Karpas-422 (cell line): ENCODE measurements around the gene GUCY2F. TPM values are rescaled to one million over a fixed set of nuclear protein-coding genes. Genes with fewer than 3 reads are reported as not detected.

ENCODE experiments used
- DNase-seq: peaks from one replicate; pipeline ENCODE4 v3.0.0-alpha.2; 2015
- H2AFZ ChIP-seq: fragments of 200-600 bp; sonication (generic); 2 replicates; pipeline ENCODE4 v1.6.1; 2014; ENCODE audit warnings: antibody characterized with exemption, low read length, mixed read lengths
- H3K27ac ChIP-seq: fragments of 200-600 bp; sonication (generic); 2 replicates; pipeline ENCODE4 v1.5.1; 2014; ENCODE audit warnings: mild to moderate bottlenecking, low read length, moderate library complexity
- H3K27me3 ChIP-seq: fragments of 200-600 bp; sonication (generic); 2 replicates; pipeline ENCODE4 v1.6.1; 2014; ENCODE audit warnings: low read length, mixed read lengths
- H3K36me3 ChIP-seq: fragments of 200-600 bp; sonication (generic); 2 replicates; pipeline ENCODE4 v1.6.1; 2014; ENCODE audit warnings: low read length, mixed read lengths; ENCODE audit not compliant: insufficient read depth
- H3K4me1 ChIP-seq: fragments of 200-600 bp; sonication (generic); 2 replicates; pipeline ENCODE4 v1.6.1; 2014; ENCODE audit warnings: mild to moderate bottlenecking, low read length, mixed read lengths
- H3K4me2 ChIP-seq: fragments of 200-600 bp; sonication (generic); 2 replicates; pipeline ENCODE4 v1.6.1; 2014; ENCODE audit warnings: low read length, low read depth, mild to moderate bottlenecking; ENCODE audit not compliant: poor library complexity, severe bottlenecking
- H3K4me3 ChIP-seq: fragments of 200-600 bp; sonication (generic); 2 replicates; pipeline ENCODE4 v1.5.1; 2014; ENCODE audit warnings: mild to moderate bottlenecking, antibody characterized with exemption, low read length, mixed read lengths
- H3K79me2 ChIP-seq: fragments of 200-600 bp; sonication (generic); 2 replicates; pipeline ENCODE4 v1.6.1; 2014; ENCODE audit warnings: mild to moderate bottlenecking, low read length, mixed read lengths
- H3K9ac ChIP-seq: fragments of 200-600 bp; sonication (generic); 2 replicates; pipeline ENCODE4 v1.6.0; 2014; ENCODE audit warnings: low read length
- H3K9me2 ChIP-seq: fragments of 200-600 bp; sonication (generic), shearing (Covaris generic); replicated peaks from 2 replicates; pipeline ENCODE4 v1.6.0; 2014; ENCODE audit warnings: mild to moderate bottlenecking, low read length, moderate library complexity; ENCODE audit not compliant: insufficient read depth
- H3K9me3 ChIP-seq: fragments of 300-700, 200-600 bp; sonication (generic); 2 replicates; pipeline ENCODE4 v1.6.1; 2014; ENCODE audit warnings: low read length, mixed read lengths
- H4K20me1 ChIP-seq: fragments of 200-600 bp; sonication (generic); 2 replicates; pipeline ENCODE4 v1.6.1; 2014; ENCODE audit warnings: mild to moderate bottlenecking, antibody characterized with exemption, low read length, low read depth; ENCODE audit not compliant: insufficient read depth
- total RNA-seq: library from RNA; depleted of rRNA; stranded (reverse); fragments of >200 nt; shearing (Covaris generic); gene quantifications from 2 replicates; pipeline ENCODE4 v1.2.3, GENCODE V29; 2014; ENCODE audit warnings: low replicate concordance

GUCY2F gene
- total RNA-seq, 1 experiment from 2014 or later, result not detected

GRCh38 chrX:109372291-109372690, 109.6 kb downstream of the GUCY2F start:
- no peaks in the 10 kb centered on the region for H3K9me3 ChIP-seq
- H3K4me3 ChIP-seq, result no peak overlapping the region
- H4K20me1 ChIP-seq, result no peaks in the 10 kb centered on the region
- no peak for DNase-seq
- no peak overlapping the region for H3K4me2 ChIP-seq
- no peak overlapping the region for H2AFZ ChIP-seq
- H3K27me3 ChIP-seq, result no peaks in the 10 kb centered on the region
- H3K36me3 ChIP-seq, result no peaks in the 10 kb centered on the region
- no peaks in the 10 kb centered on the region for H3K4me1 ChIP-seq
- no peak overlapping the region for H3K27ac ChIP-seq
- no peaks in the 10 kb centered on the region for H3K9me2 ChIP-seq
- no peak overlapping the region for H3K9ac ChIP-seq
- no peaks in the 10 kb centered on the region for H3K79me2 ChIP-seq

GRCh38 chrX:109362101-109362500, 119.8 kb downstream of the GUCY2F start:
- Histone ChIP-seq H3K36me3 (no peaks in the 10 kb centered on the region), H3K79me2 (no peaks in the 10 kb centered on the region), H3K27ac (no peak overlapping the region), H3K4me2 (no peak overlapping the region), H3K27me3 (no peaks in the 10 kb centered on the region), H2AFZ (no peak overlapping the region), H3K9me3 (no peaks in the 10 kb centered on the region), H3K9ac (no peak overlapping the region), H3K4me1 (no peaks in the 10 kb centered on the region), H3K4me3 (no peak overlapping the region), H3K9me2 (no peaks in the 10 kb centered on the region), H4K20me1 (no peaks in the 10 kb centered on the region)
- no peak for DNase-seq

- no peaks in the 10 kb centered on the region for H3K79me2 ChIP-seq
- no peak overlapping the region for H3K27ac ChIP-seq
- H3K9me2 ChIP-seq, result no peaks in the 10 kb centered on the region
- no peak overlapping the region for H3K9ac ChIP-seq
- no peaks in the 10 kb centered on the region for H3K27me3 ChIP-seq
- no peak overlapping the region for H3K4me3 ChIP-seq
- no peaks in the 10 kb centered on the region for H3K4me1 ChIP-seq
- DNase-seq, result no peak
- H3K4me2 ChIP-seq, result no peak overlapping the region
- H3K36me3 ChIP-seq, result no peaks in the 10 kb centered on the region
- no peaks in the 10 kb centered on the region for H3K9me3 ChIP-seq
- no peak overlapping the region for H2AFZ ChIP-seq
- H4K20me1 ChIP-seq, result no peaks in the 10 kb centered on the region
These were observed 121.6 kb downstream of the GUCY2F start for GRCh38 chrX:109360301-109360700.

- H3K4me3 ChIP-seq, result no peak overlapping the region
These were observed 124.2 kb downstream of the GUCY2F start for GRCh38 chrX:109357706-109358105.

GRCh38 chrX:109356684-109357083, 125.2 kb downstream of the GUCY2F start:
- Histone ChIP-seq H3K9me3 (no peaks in the 10 kb centered on the region), H4K20me1 (no peaks in the 10 kb centered on the region), H2AFZ (no peak overlapping the region), H3K9ac (no peak overlapping the region), H3K4me3 (no peak overlapping the region), H3K27me3 (no peaks in the 10 kb centered on the region), H3K4me1 (no peaks in the 10 kb centered on the region), H3K4me2 (no peak overlapping the region), H3K9me2 (no peaks in the 10 kb centered on the region), H3K36me3 (no peaks in the 10 kb centered on the region), H3K79me2 (no peaks in the 10 kb centered on the region), H3K27ac (no peak overlapping the region)
- no peak for DNase-seq

More at GRCh38 chrX:109357706-109358105, 124.2 kb downstream of the GUCY2F start:
- Histone ChIP-seq H4K20me1 (no peaks in the 10 kb centered on the region), H3K4me2 (no peak overlapping the region), H3K4me1 (no peaks in the 10 kb centered on the region), H3K79me2 (no peaks in the 10 kb centered on the region), H3K36me3 (no peaks in the 10 kb centered on the region), H3K9me3 (no peaks in the 10 kb centered on the region), H3K9ac (no peak overlapping the region), H3K27ac (no peak overlapping the region), H2AFZ (no peak overlapping the region), H3K27me3 (no peaks in the 10 kb centered on the region), H3K9me2 (no peaks in the 10 kb centered on the region)
- DNase-seq, result no peak

GRCh38 chrX:109352066-109352588, 129.8 kb downstream of the GUCY2F start:
- Histone ChIP-seq H3K79me2 (no peaks in the 10 kb centered on the region), H3K9me2 (no peaks in the 10 kb centered on the region), H2AFZ (no peak overlapping the region), H3K4me1 (no peaks in the 10 kb centered on the region), H3K36me3 (no peaks in the 10 kb centered on the region), H3K9ac (no peak overlapping the region), H3K27me3 (no peaks in the 10 kb centered on the region), H4K20me1 (no peaks in the 10 kb centered on the region), H3K4me3 (no peak overlapping the region), H3K27ac (no peak overlapping the region), H3K4me2 (no peak overlapping the region), H3K9me3 (no peaks in the 10 kb centered on the region)
- DNase-seq, result no peak

GRCh38 chrX:109351557-109351956, 130.3 kb downstream of the GUCY2F start:
- no peaks in the 10 kb centered on the region for H4K20me1 ChIP-seq
- H3K27ac ChIP-seq, result no peak overlapping the region
- no peak overlapping the region for H3K4me2 ChIP-seq
- H2AFZ ChIP-seq, result no peak overlapping the region
- no peak overlapping the region for H3K4me3 ChIP-seq
- no peaks in the 10 kb centered on the region for H3K4me1 ChIP-seq
- H3K9me2 ChIP-seq, result no peaks in the 10 kb centered on the region
- H3K36me3 ChIP-seq, result no peaks in the 10 kb centered on the region
- no peaks in the 10 kb centered on the region for H3K27me3 ChIP-seq
- H3K79me2 ChIP-seq, result no peaks in the 10 kb centered on the region
- H3K9me3 ChIP-seq, result no peaks in the 10 kb centered on the region
- H3K9ac ChIP-seq, result no peak overlapping the region
- DNase-seq, result no peak

GRCh38 chrX:109350551-109350950, 131.3 kb downstream of the GUCY2F start:
- Histone ChIP-seq H3K4me1 (no peaks in the 10 kb centered on the region), H3K4me3 (no peak overlapping the region), H3K79me2 (no peaks in the 10 kb centered on the region), H3K4me2 (no peak overlapping the region), H3K36me3 (no peaks in the 10 kb centered on the region), H4K20me1 (no peaks in the 10 kb centered on the region), H3K9me2 (no peaks in the 10 kb centered on the region), H2AFZ (no peak overlapping the region), H3K27me3 (no peaks in the 10 kb centered on the region), H3K9ac (no peak overlapping the region), H3K27ac (no peak overlapping the region), H3K9me3 (no peaks in the 10 kb centered on the region)
- no peak for DNase-seq

GRCh38 chrX:109350051-109350450, 131.8 kb downstream of the GUCY2F start:
- no peak overlapping the region for H3K4me3 ChIP-seq
- no peak overlapping the region for H3K9ac ChIP-seq
- H2AFZ ChIP-seq, result no peak overlapping the region
- no peaks in the 10 kb centered on the region for H3K4me1 ChIP-seq
- H3K27me3 ChIP-seq, result no peaks in the 10 kb centered on the region
- H3K27ac ChIP-seq, result no peak overlapping the region
- H4K20me1 ChIP-seq, result no peaks in the 10 kb centered on the region
- no peaks in the 10 kb centered on the region for H3K9me2 ChIP-seq
- no peaks in the 10 kb centered on the region for H3K9me3 ChIP-seq
- H3K36me3 ChIP-seq, result no peaks in the 10 kb centered on the region
- H3K79me2 ChIP-seq, result no peaks in the 10 kb centered on the region
- no peak for DNase-seq
- no peak overlapping the region for H3K4me2 ChIP-seq
